GM21515 (cell line): Measurements from ENCODE around the gene HNRNPA0.
A peak's percentile ranks its signal among the peaks of the same experiment; 100 is the strongest.
"Not testable (repeated sequence)": the region's sequence is repeated elsewhere in the genome, so short reads cannot be mapped to it uniquely, and the experiment has no call there.

ENCODE experiments used
- ATAC-seq: cut with Tn5 transposase; IDR thresholded peaks from one replicate; pipeline ENCODE4 v1.9.1; 2021; ENCODE audit not compliant: unreplicated experiment

The HNRNPA0 gene

GRCh38 chr5:137754188-137754960 lies at the start of gene HNRNPA0:
Gene HNRNPA0, minus strand, starts transcription at chr5:137754363. Its CDS starts 297 bp downstream, at chr5:137754066.
- peak; percentile 75 for ATAC-seq

GRCh38 chr5:137802282-137803210 lies 48.4 kb upstream of the HNRNPA0 start:
- no peak for ATAC-seq

- no peak for ATAC-seq
These were observed 46.7 kb upstream of the HNRNPA0 start for GRCh38 chr5:137800700-137801411.

- no peak for ATAC-seq
These were observed 42.1 kb upstream of the HNRNPA0 start for GRCh38 chr5:137796279-137796678.

GRCh38 chr5:137794863-137795262 lies 40.7 kb upstream of the HNRNPA0 start:
- ATAC-seq, result no peak

GRCh38 chr5:137792303-137792702 lies 38.1 kb upstream of the HNRNPA0 start:
- ATAC-seq, result no peak

- no peak for ATAC-seq
These were observed 37.6 kb upstream of the HNRNPA0 start for GRCh38 chr5:137791799-137792198.

GRCh38 chr5:137791387-137791786 lies 37.2 kb upstream of the HNRNPA0 start:
- ATAC-seq, result no peak

- ATAC-seq, result not testable (repeated sequence)
These were observed 34.4 kb upstream of the HNRNPA0 start for GRCh38 chr5:137788560-137788959.

- no peak for ATAC-seq
These were observed 28.9 kb upstream of the HNRNPA0 start for GRCh38 chr5:137782984-137783536.

- ATAC-seq, result no peak
These were observed 27.9 kb upstream of the HNRNPA0 start for GRCh38 chr5:137782055-137782454.

- no peak for ATAC-seq
These were observed 24.8 kb upstream of the HNRNPA0 start for GRCh38 chr5:137778772-137779564.

GRCh38 chr5:137767937-137768336 lies 13.8 kb upstream of the HNRNPA0 start:
- ATAC-seq, result not testable (repeated sequence)

GRCh38 chr5:137761566-137761965 lies 7.4 kb upstream of the HNRNPA0 start:
- ATAC-seq, result no peak

- no peak for ATAC-seq
These were observed 6.8 kb upstream of the HNRNPA0 start for GRCh38 chr5:137760719-137761516.

GRCh38 chr5:137760294-137760693 lies 6.1 kb upstream of the HNRNPA0 start:
- no peak for ATAC-seq

- ATAC-seq, result peak; percentile 41
These were observed 4.6 kb upstream of the HNRNPA0 start for GRCh38 chr5:137758715-137759306.

- no peak for ATAC-seq
These were observed 4.0 kb upstream of the HNRNPA0 start for GRCh38 chr5:137758121-137758520.

GRCh38 chr5:137757634-137758033 lies 3.5 kb upstream of the HNRNPA0 start:
- ATAC-seq, result no peak
